ENCODE data around the gene FAM110D. TPM values are rescaled to one million over a fixed set of nuclear protein-coding genes. Genes with fewer than 3 reads are reported as not detected.

Gene FAM110D
- total and polyA plus RNA-seq, 2 donors (not counting 3 experiments of a cell fraction or from before 2014, with no cell fraction given): 2.6 to 5.1 TPM

DNA sequence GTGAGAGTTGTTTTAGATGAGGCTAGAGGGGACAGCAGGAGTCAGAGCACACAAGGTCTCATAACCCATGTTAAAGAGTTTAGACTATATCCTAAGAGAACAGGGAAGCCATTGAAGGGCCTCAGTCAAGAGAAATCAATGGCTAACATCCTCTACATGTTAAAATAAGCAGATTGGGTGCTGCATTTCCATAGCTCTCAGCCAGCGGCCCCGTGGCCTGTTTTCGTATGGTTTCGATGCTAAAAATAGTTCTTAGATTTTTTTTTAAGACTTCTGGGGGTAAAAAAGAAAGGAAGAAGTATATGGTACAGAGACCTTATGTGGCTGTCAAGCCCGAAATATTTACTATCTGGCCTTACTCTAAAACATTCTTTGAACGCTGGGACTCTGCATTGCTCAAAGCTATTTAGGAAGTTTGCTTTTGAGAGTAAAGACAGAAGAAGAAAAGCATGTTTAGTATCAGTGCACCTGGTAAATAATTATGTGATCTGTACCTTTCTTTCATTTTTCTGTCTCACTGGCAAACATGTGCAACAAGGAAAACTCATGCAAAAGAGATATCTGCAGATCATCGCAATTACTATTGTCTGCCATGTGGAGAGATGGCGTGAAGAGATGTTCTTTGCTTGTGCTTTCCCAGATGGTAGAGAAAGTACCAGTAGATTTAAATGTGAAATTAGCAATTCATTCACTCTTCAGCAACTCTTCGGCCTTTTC, 38.8 kb upstream of the FAM110D start:
- no TSS peak for BruUV-seq (replicated peaks)
- Histone ChIP-seq H2AFZ (ENCODE audit: low read depth, low read length) (no peak overlapping the region), H3K9me1 (replicated peaks; ENCODE audit: control insufficient read depth, extremely low read depth, insufficient read depth, low read length) (peaks cover 2% of the 10 kb centered on the region), H3K9ac (replicated peaks; ENCODE audit: extremely low read depth, insufficient read depth, low read length) (no peak overlapping the region), H3K4me2 (ENCODE audit: insufficient read depth, low read length) (no peak overlapping the region), H3K4me3 (replicated peaks in 1 of 3; ENCODE audit: insufficient read depth in 1 of 3, low read depth in 1 of 3, low read length in 3 of 3) (no peak overlapping the region), H4K20me1 (replicated peaks; ENCODE audit: control insufficient read depth, extremely low read depth, insufficient read depth, low read length) (no peaks in the 10 kb centered on the region), H3K27me3 (ENCODE audit: control insufficient read depth in 2 of 2, insufficient read depth in 2 of 2, low read length in 2 of 2) (no peaks in the 10 kb centered on the region), H3K79me2 (ENCODE audit: control insufficient read depth, insufficient read depth, low read length) (no peaks in the 10 kb centered on the region), H3K27ac (ENCODE audit: insufficient read depth, low read depth, low read length) (no peak overlapping the region), H3K36me3 (ENCODE audit: control insufficient read depth in 2 of 2, extremely low read depth in 1 of 2, insufficient read depth in 2 of 2, low read length in 2 of 2) (peaks cover 0 to 2% of the 10 kb centered on the region in 2 experiments), H3K4me1 (ENCODE audit: control insufficient read depth, extremely low read depth, insufficient read depth, low read length) (peaks cover 8% of the 10 kb centered on the region), H3K9me3 (replicated peaks; ENCODE audit: control insufficient read depth, insufficient read depth, low read length) (no peaks in the 10 kb centered on the region)
- ChIA-PET CTCF (interaction anchor here (1.8 to 6.2 kb wide), 2 partner anchors 15 to 25 kb away, joined by 5 to 47 read pairs; no protein-coding TSS in a partner anchor), POLR2A (no interaction called here)
- TF ChIP-seq EZH2 (IDR thresholded peaks at IDR 0.05; ENCODE audit: borderline replicate concordance, low read depth, low read length, severe bottlenecking): no peak
- no peak for TF ChIP-seq POLR2A (IDR thresholded peaks at IDR 0.05; ENCODE audit: low read depth, low read length)
- no peak for TF ChIP-seq FOS (IDR thresholded peaks at IDR 0.05; ENCODE audit: borderline replicate concordance, insufficient read depth, low read length)
- no peak for TF ChIP-seq MAX (IDR thresholded peaks at IDR 0.05; ENCODE audit: insufficient read depth, insufficient read length)
- no peak for TF ChIP-seq POLR2AphosphoS5 (IDR thresholded peaks at IDR 0.05; ENCODE audit: insufficient read depth, low read depth, low read length)
- TF ChIP-seq MYC (IDR thresholded peaks at IDR 0.05; ENCODE audit: low read depth, low read length): no peak
- no peak for TF ChIP-seq JUN (IDR thresholded peaks at IDR 0.05; ENCODE audit: borderline replicate concordance, insufficient read depth, insufficient read length, low read depth)
- no peak for TF ChIP-seq GATA2 (IDR thresholded peaks at IDR 0.05; ENCODE audit: insufficient read depth, insufficient read length, low read depth, low read length)
- TF ChIP-seq, protein P1, sequence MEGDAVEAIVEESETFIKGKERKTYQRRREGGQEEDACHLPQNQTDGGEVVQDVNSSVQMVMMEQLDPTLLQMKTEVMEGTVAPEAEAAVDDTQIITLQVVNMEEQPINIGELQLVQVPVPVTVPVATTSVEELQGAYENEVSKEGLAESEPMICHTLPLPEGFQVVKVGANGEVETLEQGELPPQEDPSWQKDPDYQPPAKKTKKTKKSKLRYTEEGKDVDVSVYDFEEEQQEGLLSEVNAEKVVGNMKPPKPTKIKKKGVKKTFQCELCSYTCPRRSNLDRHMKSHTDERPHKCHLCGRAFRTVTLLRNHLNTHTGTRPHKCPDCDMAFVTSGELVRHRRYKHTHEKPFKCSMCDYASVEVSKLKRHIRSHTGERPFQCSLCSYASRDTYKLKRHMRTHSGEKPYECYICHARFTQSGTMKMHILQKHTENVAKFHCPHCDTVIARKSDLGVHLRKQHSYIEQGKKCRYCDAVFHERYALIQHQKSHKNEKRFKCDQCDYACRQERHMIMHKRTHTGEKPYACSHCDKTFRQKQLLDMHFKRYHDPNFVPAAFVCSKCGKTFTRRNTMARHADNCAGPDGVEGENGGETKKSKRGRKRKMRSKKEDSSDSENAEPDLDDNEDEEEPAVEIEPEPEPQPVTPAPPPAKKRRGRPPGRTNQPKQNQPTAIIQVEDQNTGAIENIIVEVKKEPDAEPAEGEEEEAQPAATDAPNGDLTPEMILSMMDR (IDR thresholded peaks at IDR 0.05; ENCODE audit: extremely low read depth in 1 of 2, insufficient read depth in 1 of 2, low read depth in 1 of 2, low read length in 2 of 2): no peak
- FAIRE-seq (no peak), DNase-seq (ENCODE audit: low read depth, low spot score) (no peak)
- dilution Hi-C loops (cut with MboI; ENCODE audit: extremely low pct_ligation_motif_present, low sequenced_read_pairs) (no loop called here), intact Hi-C loops (cut with micrococcal nuclease) (no loop called here)

Measured in endothelial cell of umbilical vein (primary cell).